ENCODE data around the gene FGF3. TPM values are rescaled to one million over a fixed set of nuclear protein-coding genes. Genes with fewer than 3 reads are reported as not detected.

FGF3 gene
- total and polyA plus RNA-seq, 11 donors, result not detected

DNA sequence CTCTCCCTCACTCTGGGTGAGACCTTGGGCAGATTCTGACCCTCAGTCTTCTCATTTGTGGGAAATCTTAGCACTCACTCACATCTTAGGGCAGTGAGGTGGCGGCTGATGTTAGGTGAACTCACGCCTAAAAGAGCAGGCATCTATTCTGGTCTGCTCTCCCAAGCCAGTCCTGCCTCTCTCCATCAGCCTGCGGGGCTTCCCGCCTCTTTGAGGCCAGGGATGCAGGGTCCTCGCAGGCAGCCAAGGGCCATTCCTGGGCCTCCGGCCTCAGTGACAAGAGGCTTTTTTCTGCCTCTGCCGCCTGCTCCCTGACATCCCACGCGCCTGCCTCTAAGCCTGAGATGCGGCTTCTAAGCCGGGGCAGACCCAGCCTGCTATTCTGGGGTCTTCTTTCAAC is 30.3 kb downstream of the FGF3 start:
- H3K9me3 ChIP-seq, result no peaks in the 10 kb centered on the region
- no peak overlapping the region for H3K4me3 ChIP-seq
- H3K4me1 ChIP-seq, result no peaks in the 10 kb centered on the region
- no peak for TF ChIP-seq POLR2A (IDR thresholded peaks at IDR 0.05)
- TF ChIP-seq, protein P1, sequence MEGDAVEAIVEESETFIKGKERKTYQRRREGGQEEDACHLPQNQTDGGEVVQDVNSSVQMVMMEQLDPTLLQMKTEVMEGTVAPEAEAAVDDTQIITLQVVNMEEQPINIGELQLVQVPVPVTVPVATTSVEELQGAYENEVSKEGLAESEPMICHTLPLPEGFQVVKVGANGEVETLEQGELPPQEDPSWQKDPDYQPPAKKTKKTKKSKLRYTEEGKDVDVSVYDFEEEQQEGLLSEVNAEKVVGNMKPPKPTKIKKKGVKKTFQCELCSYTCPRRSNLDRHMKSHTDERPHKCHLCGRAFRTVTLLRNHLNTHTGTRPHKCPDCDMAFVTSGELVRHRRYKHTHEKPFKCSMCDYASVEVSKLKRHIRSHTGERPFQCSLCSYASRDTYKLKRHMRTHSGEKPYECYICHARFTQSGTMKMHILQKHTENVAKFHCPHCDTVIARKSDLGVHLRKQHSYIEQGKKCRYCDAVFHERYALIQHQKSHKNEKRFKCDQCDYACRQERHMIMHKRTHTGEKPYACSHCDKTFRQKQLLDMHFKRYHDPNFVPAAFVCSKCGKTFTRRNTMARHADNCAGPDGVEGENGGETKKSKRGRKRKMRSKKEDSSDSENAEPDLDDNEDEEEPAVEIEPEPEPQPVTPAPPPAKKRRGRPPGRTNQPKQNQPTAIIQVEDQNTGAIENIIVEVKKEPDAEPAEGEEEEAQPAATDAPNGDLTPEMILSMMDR (IDR thresholded peaks at IDR 0.05), result no peak
- ATAC-seq (no peak), DNase-seq (no peak)
- 84 to 91% (median 89%) methylated on average over 11 of the region's 11 CpGs for WGBS, 4 donors
- no peaks in the 10 kb centered on the region for H3K36me3 ChIP-seq
- H3K27me3 ChIP-seq, result peaks cover 0 to 15% (median 0%) of the 10 kb centered on the region in 9 donors
- H3K27ac ChIP-seq, result no peak overlapping the region
- intact Hi-C loops (cut with DNase I), result no loop called here

DNA sequence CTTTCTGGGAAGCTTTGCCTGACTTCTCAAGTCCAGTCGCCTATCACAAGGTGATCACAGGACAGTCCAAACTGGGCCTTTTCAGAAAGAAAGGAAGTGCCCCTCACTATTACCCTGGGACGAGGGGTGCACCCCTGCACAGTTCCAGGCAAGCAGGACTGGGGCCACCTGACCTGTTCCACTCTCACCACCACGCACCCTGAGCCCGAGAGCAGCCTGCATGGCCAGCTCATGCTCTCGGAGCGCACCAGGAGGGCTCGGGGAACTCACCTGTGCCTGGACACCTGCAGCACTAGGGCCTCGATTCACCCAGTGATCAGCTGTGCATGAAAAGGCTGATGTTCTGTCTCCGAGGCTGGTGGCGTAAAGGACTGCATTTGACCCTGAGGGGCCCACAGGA is 31.3 kb downstream of the FGF3 start:
- Histone ChIP-seq H3K27ac (no peak overlapping the region), H3K4me1 (no peaks in the 10 kb centered on the region), H3K9me3 (no peaks in the 10 kb centered on the region), H3K4me3 (no peak overlapping the region), H3K36me3 (no peaks in the 10 kb centered on the region), H3K27me3 (peaks cover 0 to 15% (median 0%) of the 10 kb centered on the region in 9 donors)
- intact Hi-C loops (cut with DNase I), result no loop called here
- 69 to 90% (median 87%) methylated on average over 3 to 10 of the region's 10 CpGs for WGBS, 4 donors
- ATAC-seq (no peak), DNase-seq (no peak)
- TF ChIP-seq POLR2A (IDR thresholded peaks at IDR 0.05), result no peak
- TF ChIP-seq, protein P1 (IDR thresholded peaks at IDR 0.05), result no peak

DNA sequence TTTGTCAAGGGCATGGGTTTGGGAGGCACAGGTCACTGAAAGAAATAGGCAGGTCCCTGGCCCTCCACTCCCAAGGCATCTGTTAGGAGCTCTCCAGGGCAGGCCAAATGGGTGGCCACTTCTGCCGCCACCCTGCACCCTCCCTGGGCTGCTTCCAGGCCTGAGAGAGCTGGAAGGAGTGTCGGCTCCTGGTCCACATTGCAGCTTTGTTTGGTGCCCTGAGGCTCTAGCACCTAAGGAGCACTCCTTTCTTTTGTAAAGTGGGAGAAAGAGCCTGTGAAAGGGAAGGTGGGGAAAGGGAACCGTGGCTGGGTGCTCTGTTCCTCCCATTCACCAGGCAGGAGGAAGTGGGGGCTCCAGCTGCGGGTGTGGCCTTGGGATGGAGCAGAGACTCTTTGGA is 31.8 kb downstream of the FGF3 start:
- TF ChIP-seq, protein P1 (IDR thresholded peaks at IDR 0.05), result no peak
- no peak for TF ChIP-seq POLR2A (IDR thresholded peaks at IDR 0.05)
- intact Hi-C loops (cut with DNase I), result no loop called here
- DNase-seq, result no peak
- H3K9me3 ChIP-seq, result no peaks in the 10 kb centered on the region
- ATAC-seq, result no peak
- H3K4me1 ChIP-seq, result no peaks in the 10 kb centered on the region
- WGBS, 4 donors, result 49 to 77% (median 66%) methylated on average over 4 of the region's 4 CpGs
- no peak overlapping the region for H3K4me3 ChIP-seq
- no peak overlapping the region for H3K27ac ChIP-seq
- H3K27me3 ChIP-seq, result peaks cover 0 to 15% (median 0%) of the 10 kb centered on the region in 9 donors
- no peaks in the 10 kb centered on the region for H3K36me3 ChIP-seq

DNA sequence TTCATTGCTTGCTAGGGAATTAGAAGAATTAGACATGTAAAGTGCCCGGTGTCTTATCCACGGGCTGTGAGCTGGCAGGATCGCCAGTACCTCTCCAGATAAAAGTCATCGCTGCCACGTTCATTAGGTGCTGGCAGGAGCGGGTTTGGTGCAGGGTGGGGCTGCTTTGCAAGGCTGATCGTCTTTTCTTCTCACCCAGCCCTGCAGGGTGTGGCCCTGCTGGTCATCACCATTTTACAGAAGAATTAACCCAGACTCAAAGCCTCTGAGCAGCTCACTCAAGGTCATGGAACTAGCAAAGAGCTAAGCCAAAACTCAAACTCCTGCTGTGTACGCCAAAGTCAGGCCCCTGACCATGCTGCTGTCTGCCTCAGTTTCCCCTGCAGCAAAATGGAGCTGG is 38.0 kb downstream of the FGF3 start:
- no peak overlapping the region for H3K4me3 ChIP-seq
- H3K27ac ChIP-seq, result no peak overlapping the region
- ATAC-seq (no peak), DNase-seq (no peak)
- intact Hi-C loops (cut with DNase I), result no loop called here
- H3K27me3 ChIP-seq, result peaks cover 0 to 35% (median 8%) of the 10 kb centered on the region in 9 donors
- WGBS, 4 donors, result 46 to 68% (median 64%) methylated on average over 4 to 8 of the region's 8 CpGs
- H3K9me3 ChIP-seq, result no peaks in the 10 kb centered on the region
- no peaks in the 10 kb centered on the region for H3K4me1 ChIP-seq
- H3K36me3 ChIP-seq, result no peaks in the 10 kb centered on the region
- TF ChIP-seq, protein P1 (IDR thresholded peaks at IDR 0.05), result no peak
- no peak for TF ChIP-seq POLR2A (IDR thresholded peaks at IDR 0.05)
